Stimulated activated CD4-positive, alpha-beta T cell treated with anti-CD3 and anti-CD28 coated beads, TNF-alpha, amount 100 ng/mL, for 24 hours (primary cell): Measurements from ENCODE around the gene RHEBL1.

Experiments used
- DNase-seq, 3 experiments: peaks; one replicate each; pipeline ENCODE4 v3.0.0-alpha.2; 2020; ENCODE audit warnings: low read depth in 3 of 3

Gene RHEBL1

GRCh38 chr12:49054524-49054923 lies 15.3 kb downstream of the RHEBL1 start:
- no peak for DNase-seq

GRCh38 chr12:49054096-49054495 lies 15.7 kb downstream of the RHEBL1 start:
- DNase-seq = no peak

GRCh38 chr12:49052451-49053208 lies 17.1 kb downstream of the RHEBL1 start:
- no peak for DNase-seq

- DNase-seq = no peak
Observed at GRCh38 chr12:49051777-49052438, 17.9 kb downstream of the RHEBL1 start.

GRCh38 chr12:49051373-49051764 lies 18.4 kb downstream of the RHEBL1 start:
- DNase-seq = no peak

- DNase-seq = no peak
Observed at GRCh38 chr12:49050507-49051372, 19.0 kb downstream of the RHEBL1 start.

GRCh38 chr12:49049566-49050224 lies 20.1 kb downstream of the RHEBL1 start:
- no peak for DNase-seq

- no peak for DNase-seq
Observed at GRCh38 chr12:49048953-49049352, 20.8 kb downstream of the RHEBL1 start.

- no peak for DNase-seq
Observed at GRCh38 chr12:49046129-49046895, 23.5 kb downstream of the RHEBL1 start.

GRCh38 chr12:49044660-49045059 lies 25.1 kb downstream of the RHEBL1 start:
- DNase-seq = no peak

GRCh38 chr12:49043856-49044258 lies 25.9 kb downstream of the RHEBL1 start:
- DNase-seq = peak; percentile 54 to 77 (median 59)

GRCh38 chr12:49043241-49043640 lies 26.5 kb downstream of the RHEBL1 start:
- no peak for DNase-seq

GRCh38 chr12:49041881-49042484 lies 27.8 kb downstream of the RHEBL1 start:
- DNase-seq = no peak

- DNase-seq = no peak
Observed at GRCh38 chr12:49041036-49041880, 28.5 kb downstream of the RHEBL1 start.

- no peak for DNase-seq
Observed at GRCh38 chr12:49040364-49040855, 29.4 kb downstream of the RHEBL1 start.

GRCh38 chr12:49039421-49040363 lies 30.1 kb downstream of the RHEBL1 start:
- DNase-seq = no peak

- no peak for DNase-seq
Observed at GRCh38 chr12:49038291-49038955, 31.4 kb downstream of the RHEBL1 start.

- no peak for DNase-seq
Observed at GRCh38 chr12:49037947-49038237, 31.9 kb downstream of the RHEBL1 start.
